Embryonic facial prominence (tissue), 1 donor: Measurements from ENCODE around the gene CDCP1.
A peak's percentile ranks its signal among the peaks of the same experiment; 100 is the strongest.
"Not testable (repeated sequence)": the region's sequence is repeated elsewhere in the genome, so short reads cannot be mapped to it uniquely, and the experiment has no call there.

Experiments
- DNase-seq: peaks from one replicate; pipeline ENCODE4 v3.0.0-alpha.2; 2016; ENCODE audit errors: extremely low spot score

Gene CDCP1

DNA sequence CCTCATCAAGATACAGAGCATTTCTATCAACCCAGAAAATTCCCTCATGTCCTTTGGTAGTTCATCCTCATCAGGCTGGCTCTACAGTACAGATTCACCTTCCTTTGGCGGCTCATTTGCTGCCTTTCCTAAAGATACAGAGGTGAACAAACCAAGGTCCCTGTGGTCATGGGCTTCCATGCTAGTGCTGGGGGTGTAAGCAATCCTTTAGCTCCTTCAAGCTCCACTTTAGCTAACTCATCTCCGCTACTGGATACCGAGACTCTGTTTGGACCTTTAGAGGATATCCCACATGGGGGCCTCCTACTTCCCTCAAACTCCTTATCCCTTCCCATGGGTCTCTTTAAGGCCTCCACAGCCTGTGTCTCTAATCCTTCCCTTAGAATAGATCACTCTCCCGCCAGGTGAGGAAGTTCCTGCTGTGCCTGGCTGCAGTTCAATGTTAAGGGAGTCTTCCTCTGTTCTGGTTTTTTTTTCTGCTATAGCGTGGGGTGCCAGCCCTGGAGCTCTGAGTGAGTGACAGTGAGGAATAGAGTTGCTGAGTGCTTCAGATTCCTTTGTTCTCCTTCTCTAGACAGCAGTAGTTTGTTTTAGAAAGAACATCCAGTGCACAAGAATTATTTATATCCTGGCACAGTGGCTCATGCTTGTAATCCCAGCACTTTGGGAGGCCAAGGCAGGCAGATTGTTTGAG, 89.4 kb downstream of the CDCP1 start:
- DNase-seq, result no peak

DNA sequence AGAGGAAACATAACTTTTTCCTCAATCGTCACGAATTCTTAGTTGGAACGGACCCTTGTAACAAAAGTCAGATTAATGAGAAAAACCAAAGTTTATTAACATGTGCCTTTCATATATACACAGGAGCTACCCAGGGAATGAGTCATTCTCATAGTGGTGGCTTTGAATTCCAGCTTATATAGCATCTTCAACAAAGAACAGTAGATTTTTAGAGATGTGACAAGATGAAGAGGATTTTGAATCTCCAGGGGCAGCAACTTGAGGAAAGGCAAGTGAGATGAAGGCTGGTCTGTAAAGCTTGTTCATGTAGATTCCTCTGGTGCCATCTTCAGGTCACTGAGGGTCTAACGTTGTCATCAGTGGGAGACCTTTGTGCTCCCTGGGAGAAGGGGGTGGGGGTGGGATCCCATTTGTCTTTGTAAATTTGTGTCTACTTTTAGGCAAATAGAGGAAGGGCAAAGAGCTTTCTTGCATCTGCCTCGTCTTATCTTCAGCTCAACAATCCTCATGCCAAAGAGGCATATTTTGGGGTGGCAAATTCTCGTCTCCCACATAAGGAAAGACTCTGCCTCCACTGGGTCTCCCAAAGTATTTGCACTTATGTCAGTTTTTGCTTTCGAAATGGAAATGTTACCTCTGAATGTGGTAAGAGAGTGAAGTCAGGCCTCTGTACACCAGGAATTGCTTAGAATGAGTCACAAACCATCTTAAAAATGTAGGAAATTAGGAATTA, 90.6 kb downstream of the CDCP1 start:
- no peak for DNase-seq

DNA sequence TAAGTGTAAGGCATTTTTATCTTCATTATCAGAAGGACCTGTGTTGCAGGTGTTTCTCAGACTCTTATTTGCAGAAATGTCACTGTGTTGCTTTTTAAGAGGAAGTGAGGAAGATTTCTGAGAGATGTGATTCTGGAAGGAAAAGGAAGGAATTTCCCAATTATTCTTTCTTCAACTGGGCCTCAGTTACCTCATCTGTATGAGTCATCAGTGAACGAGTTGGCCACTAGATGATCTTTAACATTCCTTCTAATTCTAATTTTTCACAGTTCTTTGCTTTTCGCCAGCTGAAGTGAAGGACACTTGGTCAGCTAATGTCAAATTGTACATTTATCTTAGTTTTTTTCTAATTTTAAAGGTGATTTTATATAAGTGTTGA, 91.2 kb downstream of the CDCP1 start:
- DNase-seq, result no peak

DNA sequence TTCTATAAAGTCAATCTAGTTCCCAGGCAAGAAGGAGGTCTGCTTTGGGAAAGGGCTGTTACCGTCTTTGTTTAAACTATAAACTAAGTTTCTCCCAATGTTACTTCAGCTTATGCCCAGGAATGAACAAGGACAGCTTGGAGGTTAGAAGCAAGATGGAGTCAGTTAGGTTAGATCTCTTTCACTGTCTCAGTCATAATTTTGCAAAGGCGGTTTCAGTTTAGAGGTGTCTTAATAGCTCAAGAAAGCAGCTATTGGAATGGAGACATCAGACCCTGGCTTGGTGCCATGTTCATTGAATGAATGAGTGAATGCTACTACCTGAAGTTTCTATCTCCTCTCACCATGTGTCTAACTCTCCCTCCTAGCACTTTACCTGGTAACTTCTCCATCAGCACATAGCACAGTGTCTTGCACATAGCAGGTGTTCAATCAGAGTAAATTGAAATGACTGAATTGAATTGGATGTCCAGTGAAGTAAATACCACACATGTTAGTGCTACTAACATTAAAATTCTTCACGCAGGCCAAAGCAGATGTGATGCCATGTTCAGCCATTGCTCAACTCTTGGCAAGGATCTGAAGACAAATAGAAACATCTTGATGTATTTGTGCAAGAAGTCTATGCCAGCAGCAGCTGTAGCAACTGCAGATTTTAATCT, 91.9 kb downstream of the CDCP1 start:
- no peak for DNase-seq

DNA sequence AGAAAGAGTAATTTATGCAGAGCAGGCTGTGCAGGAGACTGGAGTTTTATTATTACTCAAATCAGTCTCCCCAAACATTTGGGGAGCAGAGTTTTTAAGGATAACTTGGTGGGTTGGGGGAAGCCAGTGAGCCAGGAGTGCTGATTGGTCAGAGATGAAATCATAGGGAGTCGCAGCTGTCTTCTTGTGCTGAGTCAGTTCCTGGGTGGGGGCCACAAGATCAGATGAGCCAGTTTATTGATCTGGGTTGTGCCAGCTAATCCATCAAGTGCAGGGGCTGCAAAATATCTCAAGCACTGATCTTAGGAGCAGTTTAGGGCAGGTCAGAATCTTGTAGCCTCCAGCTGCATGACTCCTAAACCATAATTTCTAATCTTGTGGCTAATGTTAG, 92.4 kb downstream of the CDCP1 start:
- not testable (repeated sequence) for DNase-seq

DNA sequence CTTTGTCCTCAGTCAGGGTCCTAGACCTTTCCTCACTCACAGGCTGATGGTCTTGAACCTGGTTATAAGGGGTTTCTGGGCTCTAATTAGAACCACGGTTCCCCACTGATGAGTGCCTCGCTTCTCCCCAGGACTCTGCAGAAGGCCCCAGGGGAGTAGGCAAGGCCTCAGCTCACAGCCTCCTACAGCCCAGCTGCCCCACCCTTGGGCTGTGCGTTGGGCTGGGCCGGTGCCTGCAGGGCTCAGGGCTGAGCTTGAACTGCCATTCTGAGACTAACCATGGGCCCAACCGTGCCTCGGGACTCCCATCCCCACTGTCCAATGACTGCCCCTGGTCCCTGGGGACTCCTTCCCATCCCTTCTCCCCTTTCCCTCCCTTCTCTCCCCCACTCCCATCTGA, 94.5 kb downstream of the CDCP1 start:
- no peak for DNase-seq

DNA sequence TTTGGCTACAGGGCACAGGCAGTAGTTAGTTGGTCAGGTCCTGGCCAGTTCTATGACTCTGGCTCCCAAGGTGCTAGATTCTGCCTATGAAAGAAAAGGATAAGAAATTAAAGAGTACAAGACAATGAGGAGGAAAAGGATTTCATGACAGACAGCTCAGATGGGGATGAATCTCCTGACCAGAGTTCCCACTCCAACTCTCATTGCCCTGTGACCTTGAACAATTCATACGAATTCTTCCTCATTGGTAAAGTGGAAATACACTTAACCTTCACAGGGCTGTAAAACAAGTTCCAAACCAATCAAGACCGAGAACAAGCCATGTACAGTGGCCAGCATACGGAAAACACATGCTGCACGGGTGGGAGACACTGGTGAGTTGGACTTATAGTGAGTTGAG, 96.4 kb downstream of the CDCP1 start:
- DNase-seq, result no peak

DNA sequence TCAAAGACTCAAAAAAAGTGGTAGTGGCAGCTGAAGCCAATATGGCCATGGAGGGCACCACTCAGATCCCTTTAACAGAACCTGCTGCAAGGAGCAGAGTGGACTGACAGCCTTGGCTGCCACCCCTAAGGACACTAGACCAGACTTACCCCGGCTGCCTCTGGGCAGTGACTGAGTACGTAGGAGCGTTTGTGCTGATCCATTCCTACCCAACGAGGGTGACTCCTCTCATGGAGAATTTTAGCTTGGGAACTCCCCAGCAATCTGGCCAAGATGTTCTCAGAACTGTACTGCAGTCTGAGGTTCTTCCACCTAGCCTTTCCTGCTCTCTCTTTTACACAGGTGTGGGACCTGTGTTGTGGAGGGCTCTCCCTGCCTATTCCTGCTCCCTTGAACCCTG, 97.9 kb downstream of the CDCP1 start:
- no peak for DNase-seq

DNA sequence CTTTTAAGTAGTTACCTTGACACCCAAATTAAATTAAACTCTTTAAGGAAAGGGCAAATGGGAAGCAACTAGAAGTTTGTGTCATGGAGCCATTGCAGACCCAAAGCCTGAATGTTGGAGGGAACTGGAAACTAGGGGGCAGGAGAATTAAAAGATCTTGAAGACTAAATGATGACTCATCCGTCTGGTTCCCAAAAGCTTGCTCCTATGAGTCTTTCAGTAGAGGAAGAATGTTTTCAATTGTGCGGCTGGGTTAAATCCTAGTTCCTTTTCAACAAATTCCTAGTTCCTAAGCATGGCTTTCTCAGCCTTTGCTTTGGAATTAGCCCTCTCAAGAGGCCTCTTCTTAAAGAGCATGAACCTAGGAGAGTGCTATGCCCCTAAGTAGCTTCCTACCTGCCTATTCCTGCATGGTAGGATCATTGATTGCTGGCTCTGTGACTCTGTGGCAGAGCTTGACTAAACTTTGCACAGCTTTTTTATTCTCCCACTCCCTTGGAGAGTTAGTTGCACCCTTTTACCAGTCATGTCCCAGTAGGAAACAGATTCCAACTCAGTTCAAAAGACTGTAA, 102.4 kb downstream of the CDCP1 start:
- no peak for DNase-seq

DNA sequence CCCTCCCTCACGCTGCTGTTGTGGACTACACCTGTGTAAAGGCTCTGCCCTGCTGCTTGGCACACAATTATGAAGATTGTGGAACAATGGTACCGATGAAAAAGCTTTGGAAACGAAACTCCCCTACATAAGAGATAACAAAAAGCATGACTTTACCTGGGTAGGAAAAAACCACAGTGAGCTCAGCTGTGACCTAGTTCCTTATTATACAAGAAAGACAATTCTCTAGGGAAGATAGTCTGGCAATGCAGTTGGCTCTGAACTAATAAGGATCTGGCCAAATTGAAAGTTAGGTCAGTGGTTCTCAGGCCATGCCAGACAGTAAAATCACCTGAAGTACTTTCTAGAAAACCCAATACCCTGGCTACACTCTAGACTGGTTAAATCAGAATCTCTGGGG, 104.0 kb downstream of the CDCP1 start:
- no peak for DNase-seq

DNA sequence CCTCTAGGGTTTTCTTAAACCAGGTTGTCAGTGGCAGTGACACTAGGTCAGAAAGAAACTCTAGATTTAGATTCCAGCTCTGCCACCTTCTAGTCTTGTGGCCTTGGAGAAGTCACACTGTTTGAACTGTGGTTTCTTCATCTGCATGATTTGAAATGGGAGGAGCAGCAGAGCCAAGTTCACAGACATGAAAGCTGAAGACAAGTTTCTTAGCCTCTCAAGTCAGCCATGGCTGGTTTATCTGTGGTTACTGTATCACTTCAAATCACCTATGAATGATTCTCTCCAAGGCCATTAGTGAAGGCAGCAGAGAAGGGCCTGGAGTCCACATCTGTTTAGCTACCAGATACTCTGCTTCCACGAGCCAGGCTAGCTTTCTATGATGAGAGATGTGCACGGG, 104.5 kb downstream of the CDCP1 start:
- no peak for DNase-seq

DNA sequence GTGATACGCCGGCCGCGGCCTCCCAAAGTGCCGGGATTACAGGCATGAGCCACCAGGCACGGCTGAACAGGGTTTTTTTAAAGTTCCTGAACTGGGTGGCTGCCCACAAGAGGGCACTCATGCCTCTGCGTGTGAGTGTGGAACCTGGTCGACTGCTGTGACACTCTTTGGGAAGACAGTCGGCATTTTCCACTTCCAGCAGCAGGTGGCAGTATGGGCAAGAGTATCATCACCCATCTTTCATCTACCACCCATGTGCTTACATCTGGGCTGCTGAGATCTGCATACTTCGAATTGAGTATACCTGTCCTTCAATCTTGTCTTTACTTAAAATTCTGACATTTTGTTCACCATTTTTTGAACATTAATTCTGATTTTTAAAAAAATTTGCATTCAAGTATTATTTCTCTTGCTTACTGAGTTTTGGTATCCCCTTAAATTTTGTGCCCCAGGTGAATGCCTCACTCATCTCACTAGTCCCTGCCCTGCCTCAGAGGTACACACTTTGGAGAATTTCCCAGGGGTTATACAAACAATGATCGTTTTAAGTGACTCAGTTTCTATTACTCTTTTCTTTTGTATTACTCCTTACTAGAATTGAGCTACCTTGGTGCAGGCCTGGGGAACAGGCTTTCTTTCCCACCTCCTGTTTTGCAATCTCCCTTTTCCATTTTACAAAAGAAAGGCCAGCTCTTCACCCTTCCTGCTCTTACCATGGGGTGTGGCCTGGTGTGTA, 108.3 kb downstream of the CDCP1 start:
- peak; percentile 85 for DNase-seq

DNA sequence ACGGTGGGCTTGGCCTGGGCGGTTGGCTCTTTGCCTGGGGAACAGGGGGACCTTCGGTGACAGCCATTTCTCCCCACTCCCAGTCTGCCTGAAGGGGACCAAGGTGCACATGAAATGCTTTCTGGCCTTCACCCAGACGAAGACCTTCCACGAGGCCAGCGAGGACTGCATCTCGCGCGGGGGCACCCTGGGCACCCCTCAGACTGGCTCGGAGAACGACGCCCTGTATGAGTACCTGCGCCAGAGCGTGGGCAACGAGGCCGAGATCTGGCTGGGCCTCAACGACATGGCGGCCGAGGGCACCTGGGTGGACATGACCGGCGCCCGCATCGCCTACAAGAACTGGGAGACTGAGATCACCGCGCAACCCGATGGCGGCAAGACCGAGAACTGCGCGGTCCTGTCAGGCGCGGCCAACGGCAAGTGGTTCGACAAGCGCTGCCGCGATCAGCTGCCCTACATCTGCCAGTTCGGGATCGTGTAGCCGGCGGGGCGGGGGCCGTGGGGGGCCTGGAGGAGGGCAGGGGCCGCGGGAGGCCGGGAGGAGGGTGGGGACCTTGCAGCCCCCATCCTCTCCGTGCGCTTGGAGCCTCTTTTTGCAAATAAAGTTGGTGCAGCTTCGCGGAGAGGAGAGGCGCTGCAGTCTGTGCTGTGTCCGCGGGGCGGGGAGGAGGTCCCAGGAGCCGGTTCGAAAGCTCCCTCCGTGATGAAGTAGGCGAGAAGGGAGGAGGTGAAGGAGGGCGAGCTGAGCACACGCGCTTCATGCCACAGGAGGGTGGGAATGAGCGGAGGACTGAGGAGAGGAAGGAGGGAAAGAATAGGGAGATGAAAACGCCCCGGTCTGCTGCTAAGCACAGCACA, 110.5 kb downstream of the CDCP1 start:
- no peak for DNase-seq

DNA sequence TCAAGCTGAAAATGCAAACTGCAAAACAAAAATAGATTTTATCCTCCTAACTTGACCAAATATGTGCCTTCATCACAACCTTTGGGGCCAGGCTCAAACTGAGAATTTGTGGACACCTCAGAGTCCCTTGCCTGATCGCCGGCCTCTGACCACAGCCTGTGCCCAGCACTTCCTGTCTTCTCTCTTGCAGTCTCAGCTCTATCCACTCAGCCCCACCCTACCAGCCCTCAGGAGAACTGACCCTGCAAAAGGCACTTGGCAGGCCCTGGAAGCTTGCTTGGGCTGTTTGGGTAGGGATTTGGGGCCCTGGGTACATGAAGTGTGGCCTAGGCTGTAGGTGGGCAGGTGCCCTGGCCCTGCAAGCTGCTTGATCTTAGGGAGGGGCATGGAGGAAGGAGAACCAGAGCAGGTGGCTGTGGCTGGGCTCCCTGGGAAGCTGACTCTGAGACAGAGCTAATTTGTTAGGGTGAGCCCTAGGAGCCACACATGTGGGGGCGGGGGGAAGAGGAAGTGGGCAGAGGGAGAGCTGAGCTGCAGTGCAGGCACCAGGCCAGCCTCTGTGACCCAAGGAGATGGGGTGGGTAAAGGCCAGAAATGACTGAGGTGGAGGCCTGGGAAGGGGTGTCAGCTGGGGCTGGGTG, 111.4 kb downstream of the CDCP1 start:
- DNase-seq, result no peak

DNA sequence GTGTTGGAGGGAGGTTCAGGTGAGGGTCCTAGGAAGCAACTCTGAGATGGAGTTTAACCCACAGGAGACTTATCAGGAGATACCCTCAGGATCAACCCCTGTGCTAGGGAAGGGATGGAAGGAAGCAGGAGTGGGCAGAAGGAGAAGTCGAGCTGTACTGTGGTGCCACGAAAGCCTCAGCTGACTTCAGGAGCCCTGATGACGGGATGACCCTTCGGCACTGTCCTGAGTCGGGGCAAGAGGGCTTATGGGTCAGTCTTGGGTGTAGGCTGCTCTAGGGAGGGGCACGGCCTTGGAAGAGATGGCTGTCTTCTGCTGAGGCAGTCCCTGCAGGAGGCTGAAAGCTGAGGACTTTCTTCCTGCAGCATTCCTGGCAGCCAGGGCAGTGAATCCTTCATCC, 112.4 kb downstream of the CDCP1 start:
- no peak for DNase-seq
